ENCODE measurements around the gene HMMR. TPM values are rescaled to one million over a fixed set of nuclear protein-coding genes. Genes with fewer than 3 reads are reported as not detected.
"Not testable (repeated sequence)": the region's sequence is repeated elsewhere in the genome, so short reads cannot be mapped to it uniquely, and the experiment has no call there.

Gene HMMR
- total RNA-seq, 1 donor from 2014 or later = 225 TPM

- Histone ChIP-seq H3F3A (ENCODE audit: low read depth) (peaks cover 50% of the 10 kb centered on the region), H3K9me3 (ENCODE audit: low read depth) (no peaks in the 10 kb centered on the region), H3K4me2 (no peak overlapping the region), H3K27me3 (no peaks in the 10 kb centered on the region), H3K4me1 (no peaks in the 10 kb centered on the region), H3K27ac (no peak overlapping the region), H3K36me3 (peaks cover 44% of the 10 kb centered on the region), H3K79me2 (ENCODE audit: low read depth) (peaks cover 9% of the 10 kb centered on the region), H2AFZ (replicated peaks) (no peak overlapping the region), H3K9ac (no peak overlapping the region), H3K4me3 (no peak overlapping the region), H4K20me1 (ENCODE audit: low read depth) (no peaks in the 10 kb centered on the region)
- Mint-ChIP-seq H3K27me3 (ENCODE audit: insufficient read depth, low read depth) (no peaks in the 10 kb centered on the region), H3K9me3 (no peaks in the 10 kb centered on the region), H3K4me3 (no peak overlapping the region), H3K4me1 (peaks cover 3% of the 10 kb centered on the region), H3K36me3 (peaks cover 53% of the 10 kb centered on the region), H3K27ac (no peak overlapping the region)
- no peak for TF ChIP-seq EZH2 (IDR thresholded peaks at IDR 0.05)
- TF ChIP-seq, protein P1, sequence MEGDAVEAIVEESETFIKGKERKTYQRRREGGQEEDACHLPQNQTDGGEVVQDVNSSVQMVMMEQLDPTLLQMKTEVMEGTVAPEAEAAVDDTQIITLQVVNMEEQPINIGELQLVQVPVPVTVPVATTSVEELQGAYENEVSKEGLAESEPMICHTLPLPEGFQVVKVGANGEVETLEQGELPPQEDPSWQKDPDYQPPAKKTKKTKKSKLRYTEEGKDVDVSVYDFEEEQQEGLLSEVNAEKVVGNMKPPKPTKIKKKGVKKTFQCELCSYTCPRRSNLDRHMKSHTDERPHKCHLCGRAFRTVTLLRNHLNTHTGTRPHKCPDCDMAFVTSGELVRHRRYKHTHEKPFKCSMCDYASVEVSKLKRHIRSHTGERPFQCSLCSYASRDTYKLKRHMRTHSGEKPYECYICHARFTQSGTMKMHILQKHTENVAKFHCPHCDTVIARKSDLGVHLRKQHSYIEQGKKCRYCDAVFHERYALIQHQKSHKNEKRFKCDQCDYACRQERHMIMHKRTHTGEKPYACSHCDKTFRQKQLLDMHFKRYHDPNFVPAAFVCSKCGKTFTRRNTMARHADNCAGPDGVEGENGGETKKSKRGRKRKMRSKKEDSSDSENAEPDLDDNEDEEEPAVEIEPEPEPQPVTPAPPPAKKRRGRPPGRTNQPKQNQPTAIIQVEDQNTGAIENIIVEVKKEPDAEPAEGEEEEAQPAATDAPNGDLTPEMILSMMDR (IDR thresholded peaks at IDR 0.05) = no peak
- no peak for TF ChIP-seq EZH2phosphoT487 (IDR thresholded peaks at IDR 0.05)
- no peak for DNase-seq (ENCODE audit: low spot score)
These were observed 8.9 kb upstream of the HMMR start for GRCh38 chr5:163451489-163451888.

GRCh38 chr5:163453705-163454104, 6.7 kb upstream of the HMMR start:
- Histone ChIP-seq H3K27ac (no peak overlapping the region), H3K36me3 (peaks cover 25% of the 10 kb centered on the region), H3K9me3 (ENCODE audit: low read depth) (no peaks in the 10 kb centered on the region), H3K79me2 (ENCODE audit: low read depth) (peaks cover 31% of the 10 kb centered on the region), H3K27me3 (no peaks in the 10 kb centered on the region), H3F3A (ENCODE audit: low read depth) (peaks cover 36% of the 10 kb centered on the region), H2AFZ (replicated peaks) (no peak overlapping the region), H3K4me1 (peaks cover 4% of the 10 kb centered on the region), H4K20me1 (ENCODE audit: low read depth) (no peaks in the 10 kb centered on the region), H3K9ac (no peak overlapping the region), H3K4me2 (no peak overlapping the region), H3K4me3 (no peak overlapping the region)
- no peak overlapping the region for H3K27ac Mint-ChIP-seq
- H3K4me3 Mint-ChIP-seq = no peak overlapping the region
- H3K4me1 Mint-ChIP-seq = peaks cover 12% of the 10 kb centered on the region
- H3K27me3 Mint-ChIP-seq (ENCODE audit: insufficient read depth, low read depth) = no peaks in the 10 kb centered on the region
- H3K36me3 Mint-ChIP-seq = peaks cover 38% of the 10 kb centered on the region
- TF ChIP-seq EZH2 (IDR thresholded peaks at IDR 0.05) = no peak
- TF ChIP-seq, protein P1 (IDR thresholded peaks at IDR 0.05) = no peak
- no peak for TF ChIP-seq EZH2phosphoT487 (IDR thresholded peaks at IDR 0.05)
- no peak for DNase-seq (ENCODE audit: low spot score)
- no peaks in the 10 kb centered on the region for H3K9me3 Mint-ChIP-seq

DNA sequence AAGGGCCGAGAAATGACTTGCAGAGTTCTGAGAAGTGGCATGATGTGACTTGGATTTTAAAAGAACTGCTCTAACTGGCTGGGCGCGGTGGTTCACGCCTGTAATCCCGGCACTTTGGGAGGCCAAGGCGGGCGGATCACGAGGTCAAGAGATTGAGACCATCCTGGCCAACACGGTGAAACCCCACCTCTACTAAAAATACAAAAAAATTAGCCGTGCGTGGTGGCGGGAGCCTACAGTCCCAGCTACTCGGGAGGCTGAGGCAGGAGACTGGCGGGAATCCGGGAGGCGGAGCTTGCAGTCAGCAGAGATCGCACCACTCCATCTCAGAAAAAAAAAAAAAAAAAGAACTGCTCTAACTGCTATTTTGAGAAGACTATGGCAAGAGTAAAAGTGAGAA, 5.0 kb upstream of the HMMR start:
- not testable (repeated sequence) for H3K9me3 ChIP-seq (ENCODE audit: low read depth); H3K27me3 Mint-ChIP-seq (ENCODE audit: insufficient read depth, low read depth); H3K9ac ChIP-seq; H3K27me3 ChIP-seq; H3K4me2 ChIP-seq; H2AFZ ChIP-seq (replicated peaks); H3K4me3 Mint-ChIP-seq; H3K27ac ChIP-seq; H3K27ac Mint-ChIP-seq; H3K4me3 ChIP-seq; H3K4me1 ChIP-seq; DNase-seq (ENCODE audit: low spot score); H4K20me1 ChIP-seq (ENCODE audit: low read depth); H3K9me3 Mint-ChIP-seq
- Mint-ChIP-seq H3K36me3 (peaks cover 29% of the 10 kb centered on the region), H3K4me1 (peaks cover 15% of the 10 kb centered on the region)
- peaks cover 40% of the 10 kb centered on the region for H3K79me2 ChIP-seq (ENCODE audit: low read depth)
- H3F3A ChIP-seq (ENCODE audit: low read depth) = peaks cover 35% of the 10 kb centered on the region
- H3K36me3 ChIP-seq = peaks cover 18% of the 10 kb centered on the region

GRCh38 chr5:163456029-163456589, 4.3 kb upstream of the HMMR start:
- no peaks in the 10 kb centered on the region for H3K9me3 ChIP-seq (ENCODE audit: low read depth)
- H3K27me3 ChIP-seq = no peaks in the 10 kb centered on the region
- TF ChIP-seq EZH2phosphoT487 (IDR thresholded peaks at IDR 0.05) = no peak
- TF ChIP-seq, protein P1 (IDR thresholded peaks at IDR 0.05) = no peak
- no peak for TF ChIP-seq EZH2 (IDR thresholded peaks at IDR 0.05)
- H4K20me1 ChIP-seq (ENCODE audit: low read depth) = no peaks in the 10 kb centered on the region
- H3K9me3 Mint-ChIP-seq = no peaks in the 10 kb centered on the region
- no peak overlapping the region for H3K4me3 Mint-ChIP-seq
- DNase-seq (ENCODE audit: low spot score) = no peak
- no peak overlapping the region for H3K27ac Mint-ChIP-seq
- no peak overlapping the region for H3K4me3 ChIP-seq
- no peak overlapping the region for H2AFZ ChIP-seq (replicated peaks)
- peaks cover 18% of the 10 kb centered on the region for H3K36me3 ChIP-seq
- H3K79me2 ChIP-seq (ENCODE audit: low read depth) = peaks cover 43% of the 10 kb centered on the region
- peaks cover 6% of the 10 kb centered on the region for H3K4me1 ChIP-seq
- no peak overlapping the region for H3K4me2 ChIP-seq
- peaks cover 35% of the 10 kb centered on the region for H3F3A ChIP-seq (ENCODE audit: low read depth)
- H3K36me3 Mint-ChIP-seq = peaks cover 27% of the 10 kb centered on the region
- peaks cover 15% of the 10 kb centered on the region for H3K4me1 Mint-ChIP-seq
- H3K9ac ChIP-seq = no peak overlapping the region
- H3K27ac ChIP-seq = no peak overlapping the region
- H3K27me3 Mint-ChIP-seq (ENCODE audit: insufficient read depth, low read depth) = peaks cover 4% of the 10 kb centered on the region

All from neural progenitor cell (in vitro differentiated cells).